Measurements from ENCODE around the gene TAAR8.
"Not testable (repeated sequence)": the region's sequence is repeated elsewhere in the genome, so short reads cannot be mapped to it uniquely, and the experiment has no call there.

Gene TAAR8

GRCh38 chr6:132548746-132549463 is 3.6 kb upstream of the TAAR8 start:
- DNase-seq: no peak

GRCh38 chr6:132551214-132551613 is 1.3 kb upstream of the TAAR8 start:
- no peak for DNase-seq

- DNase-seq: not testable (repeated sequence)
These were observed 7.6 kb downstream of the TAAR8 start for GRCh38 chr6:132560087-132560486.

GRCh38 chr6:132566404-132566803 is 13.9 kb downstream of the TAAR8 start:
- DNase-seq: no peak

GRCh38 chr6:132567566-132567965 is 15.1 kb downstream of the TAAR8 start:
- DNase-seq: no peak

- no peak for DNase-seq
These were observed 16.1 kb downstream of the TAAR8 start for GRCh38 chr6:132568611-132569010.

GRCh38 chr6:132569170-132569569 is 16.7 kb downstream of the TAAR8 start:
- no peak for DNase-seq

- DNase-seq: no peak
These were observed 17.8 kb downstream of the TAAR8 start, which contains the start of gene TAAR6 for GRCh38 chr6:132570221-132570777. TSS of gene TAAR6 (plus strand) at chr6:132570322. CDS start at chr6:132570322, 0 bp downstream.

- DNase-seq: no peak
These were observed 19.3 kb downstream of the TAAR8 start for GRCh38 chr6:132571774-132572173.

GRCh38 chr6:132584698-132585097 is 32.2 kb downstream of the TAAR8 start:
- no peak for DNase-seq

GRCh38 chr6:132587424-132587823 is 35.0 kb downstream of the TAAR8 start:
- peak; percentile 5 for DNase-seq

GRCh38 chr6:132589454-132589853 is 37.0 kb downstream of the TAAR8 start, which contains the start of gene TAAR5:
TSS of gene TAAR5 (minus strand) at chr6:132589741. CDS start at chr6:132589686, 55 bp downstream.
- DNase-seq: no peak

GRCh38 chr6:132590362-132590761 is 37.9 kb downstream of the TAAR8 start:
- DNase-seq: no peak

- DNase-seq: no peak
These were observed 40.4 kb downstream of the TAAR8 start for GRCh38 chr6:132592855-132593254.

- no peak for DNase-seq
These were observed 43.7 kb downstream of the TAAR8 start for GRCh38 chr6:132596201-132596600.

GRCh38 chr6:132598473-132598872 is 46.0 kb downstream of the TAAR8 start:
- DNase-seq: no peak

- not testable (repeated sequence) for DNase-seq
These were observed 48.4 kb downstream of the TAAR8 start for GRCh38 chr6:132600900-132601299.

All from CD4-positive, alpha-beta T cell treated with Interferon gamma for 1 hour (primary cell).